Parathyroid adenoma (tissue), 2 donors: ENCODE results near the gene ANKHD1.

Source experiments
- H2AFZ ChIP-seq: fragments of 300-600 bp; sonication (generic); one replicate; pipeline ENCODE4 v1.7.0; 2017; ENCODE audit warnings: antibody characterized with exemption, mild to moderate bottlenecking
- H3K27ac ChIP-seq: fragments of 300-600 bp; sonication (generic); one replicate; pipeline ENCODE4 v1.7.0; 2017
- H3K27me3 ChIP-seq: fragments of 300-600 bp; sonication (generic); one replicate; pipeline ENCODE4 v1.7.0; 2017; ENCODE audit warnings: low read length; ENCODE audit not compliant: control insufficient read depth, insufficient read depth
- H3K36me3 ChIP-seq: fragments of 300-600 bp; sonication (generic); one replicate; pipeline ENCODE4 v1.7.0; 2017; ENCODE audit warnings: low read length; ENCODE audit not compliant: control insufficient read depth, insufficient read depth
- H3K4me1 ChIP-seq: fragments of 300-600 bp; sonication (generic); one replicate; pipeline ENCODE4 v1.7.0; 2017; ENCODE audit warnings: control low read depth
- H3K4me2 ChIP-seq: fragments of 300-600 bp; sonication (generic); one replicate; pipeline ENCODE4 v1.7.0; 2017; ENCODE audit warnings: low read length
- H3K4me3 ChIP-seq: fragments of 300-600 bp; sonication (generic); one replicate; pipeline ENCODE4 v1.7.0; 2017; ENCODE audit warnings: low read depth, low read length
- H3K79me2 ChIP-seq: fragments of 300-600 bp; sonication (generic); one replicate; pipeline ENCODE4 v1.7.0; 2017; ENCODE audit warnings: control low read depth
- H3K9ac ChIP-seq: fragments of 300-600 bp; sonication (generic); one replicate; pipeline ENCODE4 v1.7.0; 2017; ENCODE audit warnings: mild to moderate bottlenecking
- H3K9me3 ChIP-seq: fragments of 300-600 bp; sonication (generic); one replicate; pipeline ENCODE4 v1.7.0; 2017; ENCODE audit warnings: low read length; ENCODE audit not compliant: control insufficient read depth
- CTCF ChIP-seq: fragments of 300-600 bp; sonication (generic); IDR thresholded peaks from one replicate; pipeline ENCODE4 v1.7.0; 2017; ENCODE audit warnings: antibody characterized with exemption, mild to moderate bottlenecking
- donor health status: primary hyperparathyroidism.

The ANKHD1 gene

DNA sequence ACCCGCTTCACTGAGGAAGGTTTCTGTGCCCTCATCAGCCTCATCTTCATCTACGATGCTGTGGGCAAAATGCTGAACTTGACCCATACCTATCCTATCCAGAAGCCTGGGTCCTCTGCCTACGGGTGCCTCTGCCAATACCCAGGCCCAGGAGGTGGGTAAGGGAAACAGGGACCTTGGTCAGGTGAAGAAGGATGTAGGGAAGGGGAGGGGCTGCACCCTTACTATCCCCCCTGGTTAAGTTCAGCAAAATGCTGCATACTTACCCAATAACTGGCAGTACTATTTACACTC lies 37.2 kb upstream of the ANKHD1 start:
- no peaks in the 10 kb centered on the region for H3K27me3 ChIP-seq
- H3K27ac ChIP-seq = no peak overlapping the region
- no peak overlapping the region for H3K4me3 ChIP-seq
- H3K4me2 ChIP-seq = no peak overlapping the region
- no peaks in the 10 kb centered on the region for H3K79me2 ChIP-seq
- no peaks in the 10 kb centered on the region for H3K36me3 ChIP-seq
- no peaks in the 10 kb centered on the region for H3K9me3 ChIP-seq
- H3K4me1 ChIP-seq = no peaks in the 10 kb centered on the region
- H3K9ac ChIP-seq = no peak overlapping the region
- H2AFZ ChIP-seq = no peak overlapping the region
- TF ChIP-seq CTCF = no peak

GRCh38 chr5:140365282-140365681 lies 36.4 kb upstream of the ANKHD1 start:
- Histone ChIP-seq H3K4me2 (no peak overlapping the region), H2AFZ (no peak overlapping the region), H3K27ac (no peak overlapping the region), H3K27me3 (no peaks in the 10 kb centered on the region), H3K79me2 (no peaks in the 10 kb centered on the region), H3K4me1 (no peaks in the 10 kb centered on the region), H3K4me3 (no peak overlapping the region), H3K9me3 (no peaks in the 10 kb centered on the region), H3K9ac (no peak overlapping the region), H3K36me3 (no peaks in the 10 kb centered on the region)
- no peak for TF ChIP-seq CTCF

DNA sequence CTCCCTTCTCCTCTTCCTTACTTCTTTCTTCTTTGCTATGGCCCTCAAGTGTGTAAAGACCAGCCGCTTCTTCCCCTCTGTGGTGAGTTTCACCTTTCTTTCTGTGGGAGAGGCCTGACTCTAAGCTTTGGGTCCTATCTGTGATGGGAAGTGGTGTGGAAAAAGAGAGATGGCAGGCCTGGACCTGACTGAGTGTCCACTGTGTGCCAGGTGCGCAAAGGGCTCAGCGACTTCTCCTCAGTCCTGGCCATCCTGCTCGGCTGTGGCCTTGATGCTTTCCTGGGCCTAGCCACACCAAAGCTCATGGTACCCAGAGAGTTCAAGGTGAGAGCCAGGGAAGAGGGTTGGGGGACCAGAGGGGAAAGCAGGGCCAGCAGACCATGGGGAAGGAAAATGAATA lies 35.7 kb upstream of the ANKHD1 start:
- no peaks in the 10 kb centered on the region for H3K4me1 ChIP-seq
- no peak overlapping the region for H2AFZ ChIP-seq
- H3K9ac ChIP-seq = no peak overlapping the region
- no peaks in the 10 kb centered on the region for H3K36me3 ChIP-seq
- TF ChIP-seq CTCF = no peak
- H3K79me2 ChIP-seq = no peaks in the 10 kb centered on the region
- H3K27me3 ChIP-seq = no peaks in the 10 kb centered on the region
- no peak overlapping the region for H3K4me2 ChIP-seq
- H3K27ac ChIP-seq = no peak overlapping the region
- H3K9me3 ChIP-seq = no peaks in the 10 kb centered on the region
- H3K4me3 ChIP-seq = no peak overlapping the region

DNA sequence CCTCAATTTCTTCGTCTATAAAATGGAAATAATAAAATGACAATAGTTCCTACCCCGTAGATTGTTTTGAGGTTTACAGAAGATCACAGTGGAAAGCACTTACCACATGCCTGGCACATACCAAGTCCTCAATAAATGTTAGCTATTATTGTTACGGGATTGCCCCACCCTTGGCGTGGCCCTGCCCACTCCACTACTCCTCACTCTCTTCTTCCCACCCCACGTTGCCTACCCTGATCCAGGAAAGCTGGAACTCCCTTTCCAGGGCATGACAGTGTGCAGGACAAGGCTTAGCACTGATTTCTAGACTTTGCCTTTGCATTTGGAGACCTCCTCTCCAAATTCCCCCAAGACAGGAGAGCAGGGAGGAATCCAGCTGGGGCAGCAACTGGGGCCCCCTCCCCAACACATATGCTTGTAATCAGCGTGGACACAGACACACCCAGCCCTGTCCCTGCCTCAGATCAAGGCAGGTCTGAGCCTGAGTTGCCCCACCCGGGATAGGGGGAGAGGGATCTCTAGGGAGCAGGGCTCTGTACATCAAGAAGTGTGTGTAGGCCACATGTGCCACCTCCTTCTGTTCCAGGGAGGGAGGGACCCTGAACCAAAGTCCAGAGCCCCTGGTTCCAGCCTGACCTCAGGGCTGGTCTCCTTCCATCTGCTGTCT lies 34.9 kb upstream of the ANKHD1 start:
- Histone ChIP-seq H3K4me2 (no peak overlapping the region), H3K9ac (no peak overlapping the region), H3K9me3 (no peaks in the 10 kb centered on the region), H2AFZ (no peak overlapping the region), H3K27me3 (no peaks in the 10 kb centered on the region), H3K79me2 (no peaks in the 10 kb centered on the region), H3K36me3 (no peaks in the 10 kb centered on the region), H3K4me3 (no peak overlapping the region), H3K27ac (no peak overlapping the region), H3K4me1 (no peaks in the 10 kb centered on the region)
- TF ChIP-seq CTCF = no peak

DNA sequence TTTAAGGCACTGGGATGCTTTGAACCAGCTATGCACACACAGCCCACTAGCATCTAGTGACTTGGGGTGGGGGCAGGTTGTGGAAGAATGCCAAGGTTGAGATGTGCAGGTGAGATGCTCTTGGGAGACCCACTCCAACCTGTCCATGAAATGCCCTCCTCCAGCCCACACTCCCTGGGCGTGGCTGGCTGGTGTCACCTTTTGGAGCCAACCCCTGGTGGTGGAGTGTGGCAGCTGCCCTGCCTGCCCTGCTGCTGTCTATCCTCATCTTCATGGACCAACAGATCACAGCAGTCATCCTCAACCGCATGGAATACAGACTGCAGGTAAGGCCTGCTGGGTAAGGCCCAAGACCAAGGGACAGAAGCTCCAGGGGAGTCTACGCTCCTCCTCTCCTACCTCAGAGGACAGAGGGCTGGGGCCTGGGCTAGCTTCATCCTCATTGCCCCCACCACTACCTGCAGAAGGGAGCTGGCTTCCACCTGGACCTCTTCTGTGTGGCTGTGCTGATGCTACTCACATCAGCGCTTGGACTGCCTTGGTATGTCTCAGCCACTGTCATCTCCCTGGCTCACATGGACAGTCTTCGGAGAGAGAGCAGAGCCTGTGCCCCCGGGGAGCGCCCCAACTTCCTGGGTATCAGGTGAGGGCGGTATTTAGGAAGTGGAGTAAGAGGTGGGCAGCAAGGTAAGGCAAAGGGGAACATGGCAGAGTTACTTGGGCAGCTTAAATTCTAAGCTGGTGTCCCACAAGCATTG lies 34.2 kb upstream of the ANKHD1 start:
- no peak overlapping the region for H2AFZ ChIP-seq
- no peak overlapping the region for H3K27ac ChIP-seq
- no peak overlapping the region for H3K4me3 ChIP-seq
- TF ChIP-seq CTCF = no peak
- H3K9me3 ChIP-seq = no peaks in the 10 kb centered on the region
- H3K9ac ChIP-seq = no peak overlapping the region
- H3K79me2 ChIP-seq = no peaks in the 10 kb centered on the region
- H3K36me3 ChIP-seq = no peaks in the 10 kb centered on the region
- H3K27me3 ChIP-seq = no peaks in the 10 kb centered on the region
- peaks cover 4% of the 10 kb centered on the region for H3K4me1 ChIP-seq
- no peak overlapping the region for H3K4me2 ChIP-seq
